Testis (tissue), 3 donors: ENCODE results near the gene GNG13. TPM values are rescaled to one million over a fixed set of nuclear protein-coding genes. Genes with fewer than 3 reads are reported as not detected.
"Not testable (repeated sequence)": the region's sequence is repeated elsewhere in the genome, so short reads cannot be mapped to it uniquely, and the experiment has no call there.

Experiments
- DNase-seq: peaks from one replicate; pipeline ENCODE4 v3.0.0-alpha.2; 2019
- H3K27ac ChIP-seq, 2 donors: fragments of 200-600 bp; sonication (generic); one replicate each; pipeline ENCODE4 v1.5.1; 2019
- H3K27me3 ChIP-seq: fragments of 200-600 bp; sonication (generic); one replicate; pipeline ENCODE4 v1.5.1; 2019
- H3K36me3 ChIP-seq: fragments of 200-600 bp; sonication (generic); one replicate; pipeline ENCODE4 v1.5.1; 2017; ENCODE audit warnings: low read depth; ENCODE audit errors: missing control alignments
- H3K4me1 ChIP-seq: fragments of 200-600 bp; sonication (generic); one replicate; pipeline ENCODE4 v1.5.1; 2019
- H3K4me3 ChIP-seq, 2 donors: fragments of 200-600 bp; sonication (generic); one replicate each; pipeline ENCODE4 v1.5.1; 2017 to 2019
- H3K9me3 ChIP-seq: fragments of 200-600 bp; sonication (generic); one replicate; pipeline ENCODE4 v1.5.1; 2017
- POLR2A ChIP-seq: fragments of 450-650 bp; IDR thresholded peaks from one replicate; pipeline ENCODE4 v1.6.1; 2017; ENCODE audit warnings: antibody characterized with exemption, mild to moderate bottlenecking, moderate library complexity
- WGBS, 2 donors: methylation state at CpG; one replicate each; pipeline ENCODE4 v1.1.5; 2018; 5-methylcytosine and 5-hydroxymethylcytosine counted together
- intact Hi-C: fragments of 100-400 bp; cut with DNase I; formaldehyde crosslinking; loops from one replicate; pipeline ENCODE4 v1.15.1; 2023; ENCODE audit warnings: low total_unique reads
- polyA plus RNA-seq: library from polyadenylated mRNA; stranded (reverse); fragments of 350-450 nt; fragmentation: Illumina TruSeq; extraction: RNeasy Lipid Tissue Mini Kit (QIAGEN cat#74804); gene quantifications from one replicate; pipeline ENCODE4 v1.2.3, GENCODE V29; 2014; ENCODE audit warnings: low read depth, low replicate concordance; ENCODE audit not compliant: insufficient read depth
- total RNA-seq, 2 donors: library from RNA; depleted of rRNA; stranded (reverse); fragments of >200 nt; gene quantifications; one replicate each; pipeline ENCODE4 v1.2.3, GENCODE V29; 2016
- TF ChIP-seq, protein P1 (sequence below), 3 experiments: fragments of 450-650 bp in 2 of 3; fragments of 200-600 bp in 1 of 3; sonication (generic) in 1 of 3; IDR thresholded peaks; one replicate each; pipeline ENCODE4 v1.5.1; 2016 to 2019; ENCODE audit warnings: antibody characterized with exemption in 3 of 3, mild to moderate bottlenecking in 2 of 3, moderate library complexity in 1 of 3

Gene GNG13
- total and polyA plus RNA-seq, 3 donors from 2014 or later = not detected

DNA sequence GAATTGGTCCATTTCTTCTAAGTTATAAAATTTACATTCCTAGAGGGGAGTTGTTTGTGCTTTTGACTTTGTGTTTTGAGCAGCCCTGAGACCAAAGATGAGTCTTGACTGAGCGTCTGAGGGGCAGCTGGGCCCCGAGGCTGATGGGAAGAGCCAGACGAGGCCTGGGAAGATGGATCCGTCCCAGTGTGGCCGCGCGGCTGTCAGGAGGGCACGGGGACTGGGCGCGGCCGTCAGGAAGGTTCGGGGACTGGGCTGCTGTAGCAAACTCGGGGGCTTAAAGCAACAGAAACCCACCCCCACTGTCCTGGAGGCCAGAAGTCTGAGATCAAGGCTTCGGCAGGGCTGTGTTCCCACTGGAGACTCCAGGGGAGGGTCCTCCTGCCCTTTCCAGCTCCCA is 38.2 kb upstream of the GNG13 start:
- no peaks in the 10 kb centered on the region for H3K36me3 ChIP-seq
- H3K4me1 ChIP-seq = no peaks in the 10 kb centered on the region
- no peak overlapping the region for H3K27ac ChIP-seq
- H3K4me3 ChIP-seq = no peak overlapping the region
- TF ChIP-seq, protein P1, sequence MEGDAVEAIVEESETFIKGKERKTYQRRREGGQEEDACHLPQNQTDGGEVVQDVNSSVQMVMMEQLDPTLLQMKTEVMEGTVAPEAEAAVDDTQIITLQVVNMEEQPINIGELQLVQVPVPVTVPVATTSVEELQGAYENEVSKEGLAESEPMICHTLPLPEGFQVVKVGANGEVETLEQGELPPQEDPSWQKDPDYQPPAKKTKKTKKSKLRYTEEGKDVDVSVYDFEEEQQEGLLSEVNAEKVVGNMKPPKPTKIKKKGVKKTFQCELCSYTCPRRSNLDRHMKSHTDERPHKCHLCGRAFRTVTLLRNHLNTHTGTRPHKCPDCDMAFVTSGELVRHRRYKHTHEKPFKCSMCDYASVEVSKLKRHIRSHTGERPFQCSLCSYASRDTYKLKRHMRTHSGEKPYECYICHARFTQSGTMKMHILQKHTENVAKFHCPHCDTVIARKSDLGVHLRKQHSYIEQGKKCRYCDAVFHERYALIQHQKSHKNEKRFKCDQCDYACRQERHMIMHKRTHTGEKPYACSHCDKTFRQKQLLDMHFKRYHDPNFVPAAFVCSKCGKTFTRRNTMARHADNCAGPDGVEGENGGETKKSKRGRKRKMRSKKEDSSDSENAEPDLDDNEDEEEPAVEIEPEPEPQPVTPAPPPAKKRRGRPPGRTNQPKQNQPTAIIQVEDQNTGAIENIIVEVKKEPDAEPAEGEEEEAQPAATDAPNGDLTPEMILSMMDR (IDR thresholded peaks at IDR 0.05) = no peak
- no peak for TF ChIP-seq POLR2A
- WGBS, 2 donors = 86 to 94% methylated on average over 12 to 14 of the region's 14 CpGs
- H3K27me3 ChIP-seq = no peaks in the 10 kb centered on the region
- no peak for DNase-seq
- intact Hi-C loops = no loop called here
- H3K9me3 ChIP-seq = no peaks in the 10 kb centered on the region

DNA sequence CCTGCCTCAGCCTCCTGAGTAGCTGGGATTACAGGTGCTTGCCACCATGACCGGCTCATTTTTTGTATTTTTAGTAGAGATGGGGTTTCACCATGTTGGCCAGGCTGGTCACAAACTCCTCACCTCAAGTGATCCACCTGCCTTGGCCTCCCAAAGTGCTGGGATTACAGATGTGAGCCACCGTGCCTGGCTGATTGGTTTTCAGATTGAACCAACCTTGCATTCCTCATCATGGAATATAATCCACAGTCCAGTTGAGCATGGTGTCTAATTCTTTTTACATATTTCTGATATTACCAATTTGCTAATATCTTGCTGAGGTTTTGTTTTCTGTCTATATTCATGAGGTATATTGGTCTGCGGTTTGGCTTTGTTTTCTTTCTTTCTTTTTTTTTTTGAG is 36.3 kb upstream of the GNG13 start:
- H3K36me3 ChIP-seq, H3K27ac ChIP-seq, H3K4me3 ChIP-seq, H3K27me3 ChIP-seq, intact Hi-C loops, H3K9me3 ChIP-seq, DNase-seq, H3K4me1 ChIP-seq: not testable (repeated sequence)
- 91 to 93% methylated on average over 3 of the region's 3 CpGs for WGBS, 2 donors

DNA sequence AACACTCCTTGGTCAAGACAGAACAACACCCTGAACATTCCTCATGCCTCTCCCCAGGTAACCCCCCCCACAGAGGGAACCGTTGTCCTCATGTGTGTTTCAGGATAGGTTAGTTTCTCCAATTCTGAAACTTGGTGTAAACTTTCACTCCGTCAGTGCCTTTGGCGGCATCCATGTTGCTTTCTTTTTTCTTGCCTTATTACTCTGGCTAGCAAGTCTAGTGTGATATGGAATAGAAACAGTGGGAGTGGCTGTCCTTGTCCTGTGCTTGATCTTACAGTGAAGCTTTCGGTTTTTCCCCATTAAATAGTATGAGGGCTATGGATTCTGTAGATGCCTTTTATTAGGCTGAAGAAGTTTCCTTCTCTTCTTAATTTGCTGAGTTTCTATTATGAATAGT is 35.7 kb upstream of the GNG13 start:
- H3K4me1 ChIP-seq = no peaks in the 10 kb centered on the region
- H3K27ac ChIP-seq = no peak overlapping the region
- intact Hi-C loops = no loop called here
- TF ChIP-seq POLR2A = no peak
- TF ChIP-seq, protein P1 (IDR thresholded peaks at IDR 0.05) = no peak
- no peaks in the 10 kb centered on the region for H3K36me3 ChIP-seq
- H3K27me3 ChIP-seq = no peaks in the 10 kb centered on the region
- H3K9me3 ChIP-seq = no peaks in the 10 kb centered on the region
- no peak overlapping the region for H3K4me3 ChIP-seq
- WGBS, 2 donors = 93 to 95% methylated on average over 4 of the region's 4 CpGs
- DNase-seq = no peak

DNA sequence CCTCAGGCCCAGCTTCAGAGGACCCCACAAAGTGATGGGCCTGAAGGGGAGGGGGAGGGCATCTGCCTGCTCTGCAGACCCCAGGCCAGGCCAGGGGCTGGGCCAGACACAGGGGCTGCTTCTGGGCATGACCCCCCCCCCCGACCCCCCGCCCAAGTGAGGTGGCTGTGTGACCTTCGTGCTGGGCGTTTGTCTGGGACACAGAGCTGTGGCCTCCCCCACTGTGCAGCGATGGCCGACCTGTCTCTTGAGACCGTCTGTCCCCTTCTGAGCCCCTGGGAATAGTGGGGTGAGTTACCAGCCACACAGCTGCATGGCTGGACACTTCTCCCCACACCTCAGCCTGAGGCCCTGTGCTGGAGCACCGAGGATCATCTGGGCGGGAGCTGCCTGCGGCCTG is 34.8 kb upstream of the GNG13 start:
- Histone ChIP-seq H3K9me3 (no peaks in the 10 kb centered on the region), H3K27me3 (no peaks in the 10 kb centered on the region), H3K4me3 (no peak overlapping the region), H3K27ac (no peak overlapping the region), H3K36me3 (no peaks in the 10 kb centered on the region), H3K4me1 (no peaks in the 10 kb centered on the region)
- intact Hi-C loops = no loop called here
- no peak for TF ChIP-seq POLR2A
- TF ChIP-seq, protein P1 (IDR thresholded peaks at IDR 0.05) = no peak
- 80 to 97% methylated on average over 1 to 8 of the region's 10 CpGs for WGBS, 2 donors
- no peak for DNase-seq

DNA sequence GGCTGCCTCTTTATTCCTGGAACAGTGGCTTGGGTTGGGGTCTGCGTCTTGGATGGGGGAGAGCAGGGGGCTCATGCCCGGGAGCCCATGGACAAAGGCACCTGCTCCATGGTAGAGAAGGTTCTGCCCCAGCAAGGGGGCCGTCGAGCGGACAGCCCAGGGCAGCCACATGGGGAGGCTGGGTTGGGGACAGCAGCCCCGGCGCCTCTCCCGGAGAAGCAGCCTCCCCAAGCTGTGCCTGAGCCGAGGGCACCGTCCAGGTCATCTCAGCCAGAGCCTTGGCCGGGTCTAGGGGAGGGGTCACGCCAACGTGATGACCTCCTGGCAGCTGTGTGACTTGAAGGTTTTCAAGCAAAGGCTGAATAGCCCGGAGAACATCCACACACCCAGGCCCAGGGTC is 32.9 kb upstream of the GNG13 start:
- no peak overlapping the region for H3K27ac ChIP-seq
- no peaks in the 10 kb centered on the region for H3K27me3 ChIP-seq
- intact Hi-C loops = no loop called here
- no peak for DNase-seq
- no peak overlapping the region for H3K4me3 ChIP-seq
- WGBS, 2 donors = 83 to 84% methylated on average over 7 to 14 of the region's 14 CpGs
- TF ChIP-seq, protein P1 (IDR thresholded peaks at IDR 0.05) = no peak
- no peak for TF ChIP-seq POLR2A
- no peaks in the 10 kb centered on the region for H3K4me1 ChIP-seq
- no peaks in the 10 kb centered on the region for H3K9me3 ChIP-seq
- no peaks in the 10 kb centered on the region for H3K36me3 ChIP-seq
